HepG2 (cell line): Measurements from ENCODE around the gene FXYD5. TPM values are rescaled to one million over a fixed set of nuclear protein-coding genes. Genes with fewer than 3 reads are reported as not detected.
A peak's percentile ranks its signal among the peaks of the same experiment; 100 is the strongest.

ENCODE experiments used
- ATAC-seq: fragments of 200-7000 bp; cut with Tn5 transposase; 3 replicates; pipeline ENCODE4 v1.9.1; 2020; ENCODE audit warnings: mild to moderate bottlenecking, moderate library complexity
- BruUV-seq: library from RNA; stranded (reverse); fragments of 400-500 nt; replicated peaks from 2 replicates; lab custom pipeline; 2021; lab: Mats Ljungman, UMichigan
- CTCF ChIA-PET: fragments of 300-600 bp; formaldehyde crosslinking; extraction: SDS; loops from one replicate; lab custom pipeline; 2021; ENCODE audit warnings: low total read pairs, inconsistent platforms, low intra/inter-chr PET ratio; lab: Yijun Ruan, JAX
- POLR2A ChIA-PET: fragments of 350-600 bp; sonication (Branson Sonifier 250); formaldehyde crosslinking; loops from one replicate; lab custom pipeline; 2020; ENCODE audit warnings: antibody characterized with exemption, inconsistent platforms; lab: Yijun Ruan, JAX
- DNase-seq: peaks from one replicate; pipeline ENCODE4 v3.0.0-alpha.2; 2015; ENCODE audit warnings: low spot score
- FAIRE-seq: peaks from 3 replicates; lab custom pipeline; 2011; peaks lifted over from hg19 to GRCh38; lab: Jason Lieb, UNC
- H2AFZ ChIP-seq: one replicate; pipeline ENCODE4 v1.6.1; 2011; ENCODE audit warnings: low read length, inconsistent platforms
- H3K27ac ChIP-seq: fragments of 300-600 bp; 3 replicates; pipeline ENCODE4 v1.8.0; 2011; ENCODE audit warnings: mixed run types, mild to moderate bottlenecking, mixed read lengths, low read length, inconsistent platforms; ENCODE audit not compliant: insufficient read depth; ENCODE audit errors: extremely low read length
- H3K27me3 ChIP-seq, 2 experiments: fragments of 200-600 bp in 1 of 2; 2 replicates in 1 of 2; 3 replicates in 1 of 2; pipeline versions ENCODE4 v1.6.0 to v1.8.0; 2011; ENCODE audit warnings: low read length in 2 of 2, mild to moderate bottlenecking in 2 of 2, moderate library complexity in 2 of 2, inconsistent platforms in 1 of 2; ENCODE audit not compliant: insufficient read depth in 2 of 2, control insufficient read depth in 1 of 2
- H3K36me3 ChIP-seq, 2 experiments: fragments of 200-600 bp in 1 of 2; replicated peaks in 1 of 2; 2 replicates in 1 of 2; 3 replicates in 1 of 2; pipeline versions ENCODE4 v1.5.1 to v1.8.0; 2011; ENCODE audit warnings: low read length in 2 of 2, inconsistent platforms in 1 of 2; ENCODE audit not compliant: insufficient read depth in 2 of 2, control insufficient read depth in 1 of 2
- H3K4me1 ChIP-seq: 2 replicates; pipeline ENCODE4 v1.5.1; 2012; ENCODE audit warnings: low read length, inconsistent platforms; ENCODE audit not compliant: insufficient read depth
- H3K4me2 ChIP-seq: 2 replicates; pipeline ENCODE4 v1.6.0; 2011; ENCODE audit warnings: low read depth, low read length, inconsistent platforms
- H3K4me3 ChIP-seq, 3 experiments: fragments of 200-600 bp in 1 of 3; sonication (generic), shearing (Covaris generic) in 1 of 3; replicated peaks in 1 of 3; 2 replicates each; pipeline ENCODE4 v1.5.1; 2011 to 2016; ENCODE audit warnings: low read length in 3 of 3, inconsistent platforms in 2 of 3, low read depth in 2 of 3, mild to moderate bottlenecking in 2 of 3, control low read depth in 1 of 3, mixed read lengths in 1 of 3; ENCODE audit not compliant: insufficient read depth in 1 of 3
- H3K79me2 ChIP-seq: one replicate; pipeline ENCODE4 v1.6.1; 2011; ENCODE audit warnings: low read length, inconsistent platforms; ENCODE audit not compliant: insufficient read depth
- H3K9ac ChIP-seq: 2 replicates; pipeline ENCODE4 v1.6.0; 2011; ENCODE audit warnings: mild to moderate bottlenecking, low read depth, low read length, inconsistent platforms; ENCODE audit not compliant: insufficient read depth
- H3K9me3 ChIP-seq: 2 replicates; pipeline ENCODE4 v1.5.1; 2012; ENCODE audit warnings: mild to moderate bottlenecking, low read length
- H4K20me1 ChIP-seq: 2 replicates; pipeline ENCODE4 v1.6.0; 2011; ENCODE audit warnings: inconsistent platforms, mild to moderate bottlenecking, low read length, moderate library complexity; ENCODE audit not compliant: insufficient read depth
- CENPBD1 ChIP-seq: sonication (generic); formaldehyde crosslinking; IDR thresholded peaks from 2 replicates; pipeline ENCODE4 v1.8.0; 2022; ENCODE audit warnings: missing genetic modification reagents, low read depth, mild to moderate bottlenecking, borderline replicate concordance
- KAT7 ChIP-seq: IDR thresholded peaks from 2 replicates; pipeline ENCODE4 v1.6.1; 2018; ENCODE audit warnings: borderline replicate concordance, missing compliant biosample characterization
- SP140L ChIP-seq: sonication (generic); formaldehyde crosslinking; IDR thresholded peaks from 2 replicates; pipeline ENCODE4 v1.4.0; 2020; ENCODE audit warnings: missing genetic modification reagents, borderline replicate concordance
- ZBTB39 ChIP-seq: sonication (generic); formaldehyde crosslinking; IDR thresholded peaks from 2 replicates; pipeline ENCODE4 v1.5.0; 2020; ENCODE audit warnings: missing genetic modification reagents
- ZBTB4 ChIP-seq: sonication (generic); formaldehyde crosslinking; IDR thresholded peaks from 2 replicates; pipeline ENCODE4 v1.4.0; 2020; ENCODE audit warnings: missing genetic modification reagents, mild to moderate bottlenecking, borderline replicate concordance
- ZNF441 ChIP-seq: sonication (generic); formaldehyde crosslinking; IDR thresholded peaks from 2 replicates; pipeline ENCODE4 v1.7.0; 2021; ENCODE audit warnings: missing genetic modification reagents, borderline replicate concordance
- ZNF687 ChIP-seq: sonication (generic); formaldehyde crosslinking; IDR thresholded peaks from 2 replicates; pipeline ENCODE4 v1.5.1; 2020; ENCODE audit warnings: mild to moderate bottlenecking, missing genetic modification reagents, moderate library complexity
- ZNF83 ChIP-seq: sonication (generic); formaldehyde crosslinking; IDR thresholded peaks from 2 replicates; pipeline ENCODE4 v1.4.0; 2020; ENCODE audit warnings: missing genetic modification reagents, mild to moderate bottlenecking, borderline replicate concordance
- WGBS: methylation state at CpG from one replicate; pipeline ENCODE4 v1.1.6; 2017; ENCODE audit warnings: low lambda C conversion rate; 5-methylcytosine and 5-hydroxymethylcytosine counted together
- in situ Hi-C: cut with HindIII; loops from 2 replicates; pipeline ENCODE4 v1.10.0; 2017; ENCODE audit warnings: low pct_unique_long_range_greater_than_20kb; ENCODE audit not compliant: extremely low pct_ligation_motif_present
- intact Hi-C: fragments of 100-400 bp; cut with micrococcal nuclease; formaldehyde crosslinking; loops from one replicate; pipeline ENCODE4 v1.10.0; 2022; ENCODE audit not compliant: unreplicated experiment
- polyA plus RNA-seq, 8 experiments: library from polyadenylated mRNA; depleted of rRNA in 3 of 8; stranded (reverse) in 7 of 8; unstranded in 1 of 8; fragments of >200 nt; fragmentation: Illumina TruSeq in 4 of 8; extraction: Trizol in 4 of 8; gene quantifications; 2 replicates each; pipeline versions ENCODE4 v1.2.1 to v1.2.3, GENCODE V29; 2011 to 2016; ENCODE audit warnings: low read depth in 4 of 8, missing spikeins in 1 of 8, mixed read lengths in 1 of 8; ENCODE audit not compliant: insufficient read depth in 1 of 8
- total RNA-seq, 5 experiments: library from RNA; depleted of rRNA; stranded (reverse); fragments of >200 nt; fragmentation: Illumina TruSeq; extraction: Trizol; gene quantifications; 2 replicates each; pipeline ENCODE4 v1.2.3, GENCODE V29; 2016; ENCODE audit warnings: low read depth in 1 of 5

The FXYD5 gene
- total and polyA plus RNA-seq, 2 of the 13 experiments (the other 11 are each of a cell fraction or from before 2014, with no cell fraction given) = 0.65 TPM; not detected in 1

- Histone ChIP-seq H3K4me3 (no peak overlapping the region), H3K27ac (no peak overlapping the region), H3K36me3 (no peaks in the 10 kb centered on the region), H3K4me2 (no peak overlapping the region), H3K9ac (no peak overlapping the region), H3K9me3 (no peaks in the 10 kb centered on the region), H3K79me2 (no peaks in the 10 kb centered on the region), H4K20me1 (no peaks in the 10 kb centered on the region), H2AFZ (no peak overlapping the region), H3K27me3 (0 out of 5 replicates have a peak, but pooled peaks cover 0 to 6% of the 10 kb centered on the region in 2 experiments), H3K4me1 (peaks cover 99% of the 10 kb centered on the region)
- no TSS peak for BruUV-seq
- ATAC-seq (no peak), DNase-seq (no peak), FAIRE-seq (no peak)
- ChIA-PET CTCF (no interaction called here), POLR2A (no interaction called here)
- in situ Hi-C loops (no loop called here), intact Hi-C loops (no loop called here)
- TF ChIP-seq SP140L (no peak), ZBTB39 (CRISPR knock-in tag) (no peak), ZNF83 (no peak), CENPBD1 (no peak), ZBTB4 (CRISPR knock-in tag) (no peak), KAT7 (CRISPR knock-in tag) (no peak), ZNF441 (CRISPR knock-in tag) (peak; percentile 26; the same call in 1 of the 2 replicates), ZNF687 (CRISPR knock-in tag) (peak; percentile 46; the same call in 1 of the 2 replicates)
- 74% methylated on average over 5 of the region's 13 CpGs for WGBS
Measured at GRCh38 chr19:35118268-35119020, 36.1 kb upstream of the FXYD5 start.
